Measurements from ENCODE around the gene PSAPL1. TPM values are rescaled to one million over a fixed set of nuclear protein-coding genes. Genes with fewer than 3 reads are reported as not detected.

Gene PSAPL1
- total RNA-seq, 1 experiment from 2014 or later = 0.05 TPM

GRCh38 chr4:7421356-7422150 lies 13.2 kb downstream of the PSAPL1 start:
- Histone ChIP-seq H3K4me3 (replicated peaks in 1 of 2; ENCODE audit: low read depth in 1 of 2, low read length in 2 of 2) (no peak overlapping the region), H3K27me3 (ENCODE audit: insufficient read depth, low read length) (no peaks in the 10 kb centered on the region), H2AFZ (ENCODE audit: low read depth, low read length, poor library complexity, severe bottlenecking) (no peak overlapping the region), H3K27ac (ENCODE audit: low read depth, low read length) (no peak overlapping the region), H3K9ac (ENCODE audit: low read length) (no peak overlapping the region), H3K79me2 (ENCODE audit: insufficient read depth, low read length) (no peaks in the 10 kb centered on the region), H4K20me1 (ENCODE audit: insufficient read depth) (no peaks in the 10 kb centered on the region), H3K4me2 (ENCODE audit: low read length) (no peak overlapping the region), H3K36me3 (ENCODE audit: control insufficient read depth in 1 of 2, insufficient read depth in 2 of 2, low read length in 2 of 2) (no peaks in the 10 kb centered on the region), H3K9me2 (ENCODE audit: insufficient read depth) (no peaks in the 10 kb centered on the region), H3K9me3 (ENCODE audit: control insufficient read depth in 1 of 2, insufficient read depth in 1 of 2, low read depth in 1 of 2, low read length in 2 of 2) (no peaks in the 10 kb centered on the region; a peak in 1 of 4 replicates), H3K4me1 (ENCODE audit: control insufficient read depth in 1 of 2, insufficient read depth in 2 of 2, low read length in 2 of 2) (no peaks in the 10 kb centered on the region)
- TF ChIP-seq REST (IDR thresholded peaks at IDR 0.05; ENCODE audit: low read depth) = no peak
- no peak for TF ChIP-seq ATF3 (IDR thresholded peaks at IDR 0.05)
- TF ChIP-seq EGR1 (IDR thresholded peaks at IDR 0.05; ENCODE audit: low read depth) = no peak
- RAD21 ChIA-PET (ENCODE audit: low non-redundant PET in 1 of 2, low total read pairs in 2 of 2, uncharacterized antibody in 2 of 2, unreplicated experiment in 2 of 2) = no interaction called here
- BruUV-seq (replicated peaks) = no TSS peak
- ATAC-seq = no peak
- POLR2A ChIA-PET = no interaction called here
- CTCF ChIA-PET = no interaction called here
- intact Hi-C loops (cut with micrococcal nuclease) = no loop called here
- DNase-seq (ENCODE audit: low read depth, low spot score) = no peak

DNA sequence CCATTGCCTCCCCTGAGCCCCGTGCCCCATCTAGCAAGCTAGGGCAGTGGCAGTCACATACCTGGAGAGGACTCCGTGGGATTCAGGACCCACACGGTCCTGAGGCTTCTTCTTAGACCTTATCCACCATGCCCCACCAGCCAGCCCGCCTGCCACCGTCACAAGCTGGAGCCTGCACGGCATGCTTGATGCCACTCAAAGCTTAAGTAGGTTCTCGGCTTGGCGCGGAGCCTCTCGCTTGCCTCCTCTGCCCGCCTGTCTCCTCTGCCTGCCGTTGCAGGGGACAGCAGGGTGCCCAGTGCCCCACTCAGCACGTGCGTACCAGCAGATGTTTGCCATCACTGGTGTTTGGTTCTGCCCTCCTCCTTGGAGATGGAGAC lies 14.1 kb downstream of the PSAPL1 start:
- POLR2A ChIA-PET = no interaction called here
- intact Hi-C loops (cut with micrococcal nuclease) = no loop called here
- no peak overlapping the region for H3K4me3 ChIP-seq (replicated peaks in 1 of 2; ENCODE audit: low read depth in 1 of 2, low read length in 2 of 2)
- no TSS peak for BruUV-seq (replicated peaks)
- H3K4me2 ChIP-seq (ENCODE audit: low read length) = no peak overlapping the region
- no peaks in the 10 kb centered on the region; a peak in 1 of 4 replicates for H3K9me3 ChIP-seq (ENCODE audit: control insufficient read depth in 1 of 2, insufficient read depth in 1 of 2, low read depth in 1 of 2, low read length in 2 of 2)
- H3K9ac ChIP-seq (ENCODE audit: low read length) = no peak overlapping the region
- no peaks in the 10 kb centered on the region for H3K79me2 ChIP-seq (ENCODE audit: insufficient read depth, low read length)
- H3K36me3 ChIP-seq (ENCODE audit: control insufficient read depth in 1 of 2, insufficient read depth in 2 of 2, low read length in 2 of 2) = no peaks in the 10 kb centered on the region
- TF ChIP-seq POLR2AphosphoS5 (IDR thresholded peaks at IDR 0.05; ENCODE audit: low read depth, low read length) (no peak), ZNF274 (IDR thresholded peaks at IDR 0.05; ENCODE audit: low read depth, low read length) (no peak)
- CTCF ChIA-PET = no interaction called here
- H3K27me3 ChIP-seq (ENCODE audit: insufficient read depth, low read length) = no peaks in the 10 kb centered on the region
- no peaks in the 10 kb centered on the region for H3K9me2 ChIP-seq (ENCODE audit: insufficient read depth)
- H4K20me1 ChIP-seq (ENCODE audit: insufficient read depth) = no peaks in the 10 kb centered on the region
- no peak overlapping the region for H2AFZ ChIP-seq (ENCODE audit: low read depth, low read length, poor library complexity, severe bottlenecking)
- DNase-seq (ENCODE audit: low read depth, low spot score) (no peak), ATAC-seq (no peak)
- no peak overlapping the region for H3K27ac ChIP-seq (ENCODE audit: low read depth, low read length)
- RAD21 ChIA-PET (ENCODE audit: low non-redundant PET in 1 of 2, low total read pairs in 2 of 2, uncharacterized antibody in 2 of 2, unreplicated experiment in 2 of 2) = no interaction called here
- no peaks in the 10 kb centered on the region for H3K4me1 ChIP-seq (ENCODE audit: control insufficient read depth in 1 of 2, insufficient read depth in 2 of 2, low read length in 2 of 2)
